GM18511 (cell line): Measurements from ENCODE around the gene IQGAP1.
"Not testable (repeated sequence)": the region's sequence is repeated elsewhere in the genome, so short reads cannot be mapped to it uniquely, and the experiment has no call there.

Source experiments
- ATAC-seq: cut with Tn5 transposase; IDR thresholded peaks from one replicate; pipeline ENCODE4 v1.9.1; 2021; ENCODE audit warnings: mild to moderate bottlenecking, moderate library complexity; ENCODE audit not compliant: unreplicated experiment

Gene IQGAP1

DNA sequence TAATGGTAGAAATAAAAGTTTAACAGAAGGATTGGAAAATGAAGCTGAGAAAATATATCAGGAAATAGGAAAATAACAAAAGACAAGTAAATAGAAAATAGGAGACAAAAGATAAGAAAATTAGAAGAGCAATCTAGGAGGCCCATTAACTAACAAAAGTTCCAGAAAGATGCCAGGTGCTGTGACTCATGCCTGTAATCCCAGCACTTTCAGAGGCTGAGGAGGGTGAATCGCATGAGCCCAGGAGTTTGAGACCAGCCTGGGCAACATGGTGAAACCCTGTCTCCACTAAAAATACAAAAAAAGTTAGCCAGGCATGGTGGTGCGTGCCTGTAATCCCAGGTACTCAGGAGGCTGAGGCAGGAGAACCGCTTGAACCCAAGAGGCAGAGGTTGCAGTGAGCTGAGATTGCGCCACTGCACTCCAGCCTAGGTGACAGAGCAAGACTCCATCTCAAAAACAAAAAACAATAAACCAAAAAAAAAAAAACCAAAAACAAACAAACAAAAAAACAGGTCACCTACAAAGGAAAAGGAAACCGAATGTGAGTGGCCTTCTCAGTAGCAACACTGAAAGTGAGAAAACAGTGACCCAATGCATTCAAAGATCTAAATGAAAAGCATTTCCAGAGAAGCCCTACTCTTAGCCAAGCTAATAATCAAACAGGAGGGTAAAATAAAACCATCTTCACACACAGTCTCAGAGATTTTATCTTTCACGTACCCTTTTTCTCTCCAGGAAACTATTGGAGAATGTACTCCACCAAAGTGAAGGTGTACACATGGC lies 136.2 kb downstream of the IQGAP1 start:
- ATAC-seq, result not testable (repeated sequence)

DNA sequence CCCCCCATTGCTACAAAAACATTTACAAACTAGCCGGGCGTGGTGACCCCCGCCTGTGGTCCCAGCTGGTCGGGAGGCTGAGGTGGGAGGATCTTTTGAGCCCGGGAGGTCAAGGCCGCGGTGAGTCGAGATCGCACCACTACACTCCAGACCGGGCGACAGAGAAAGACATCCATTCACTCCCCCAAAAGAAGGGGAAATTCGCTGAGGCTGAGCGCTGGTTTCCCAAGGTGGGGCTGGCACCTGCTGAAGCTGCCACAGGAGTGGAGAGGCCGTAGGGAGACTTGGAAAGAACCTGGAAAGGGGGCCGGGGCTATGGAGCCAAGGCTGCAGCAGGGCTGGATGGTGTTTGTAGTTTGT lies 140.9 kb downstream of the IQGAP1 start:
- ATAC-seq, result no peak

DNA sequence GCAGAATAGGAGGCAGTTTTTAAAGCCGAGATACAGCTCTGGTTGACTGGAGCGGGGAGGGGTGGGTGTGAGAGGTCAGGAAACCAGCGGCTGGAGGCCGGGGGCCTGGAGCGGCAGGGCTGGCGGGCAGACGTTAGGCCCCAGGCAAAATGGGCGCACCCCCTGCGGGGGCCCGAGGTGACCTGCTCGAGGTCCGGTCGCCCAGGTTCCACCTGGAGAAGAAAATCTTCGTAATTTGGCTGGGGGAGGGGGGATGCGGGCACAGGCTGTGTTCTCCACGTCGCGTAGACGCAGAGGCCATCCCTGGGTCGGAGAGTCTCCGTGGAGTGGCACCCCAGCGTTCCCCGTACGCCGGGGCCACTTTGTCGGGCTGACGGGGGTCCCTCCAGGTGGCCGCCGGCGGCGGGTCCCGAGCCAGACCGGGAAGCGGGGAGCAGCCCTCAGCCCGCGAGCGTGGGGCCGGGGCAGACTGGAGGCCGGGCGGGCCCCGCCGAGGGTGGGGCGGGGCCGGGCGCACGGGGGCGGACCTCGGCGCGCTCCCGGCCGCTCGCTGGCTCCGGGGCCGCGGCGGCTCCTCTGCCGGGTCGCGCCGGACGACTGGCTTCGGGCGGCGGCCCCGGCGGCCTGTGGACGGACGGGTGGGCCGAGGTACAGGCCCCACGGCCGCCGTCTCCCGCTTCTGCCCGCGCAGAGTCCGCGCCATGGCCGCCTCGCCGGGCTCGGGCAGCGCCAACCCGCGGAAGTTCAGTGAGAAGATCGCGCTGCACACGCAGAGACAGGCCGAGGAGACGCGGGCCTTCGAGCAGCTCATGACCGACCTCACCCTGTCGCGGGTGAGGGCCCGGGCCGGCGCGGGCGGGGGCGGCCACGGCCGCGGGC lies 141.6 kb downstream of the IQGAP1 start, which contains the start of gene CRTC3:
TSS of gene CRTC3 (plus strand) at position 553 of the 879 bp plus-strand sequence. CDS start at position 702, 149 bp downstream.
- peak; percentile 79 for ATAC-seq

DNA sequence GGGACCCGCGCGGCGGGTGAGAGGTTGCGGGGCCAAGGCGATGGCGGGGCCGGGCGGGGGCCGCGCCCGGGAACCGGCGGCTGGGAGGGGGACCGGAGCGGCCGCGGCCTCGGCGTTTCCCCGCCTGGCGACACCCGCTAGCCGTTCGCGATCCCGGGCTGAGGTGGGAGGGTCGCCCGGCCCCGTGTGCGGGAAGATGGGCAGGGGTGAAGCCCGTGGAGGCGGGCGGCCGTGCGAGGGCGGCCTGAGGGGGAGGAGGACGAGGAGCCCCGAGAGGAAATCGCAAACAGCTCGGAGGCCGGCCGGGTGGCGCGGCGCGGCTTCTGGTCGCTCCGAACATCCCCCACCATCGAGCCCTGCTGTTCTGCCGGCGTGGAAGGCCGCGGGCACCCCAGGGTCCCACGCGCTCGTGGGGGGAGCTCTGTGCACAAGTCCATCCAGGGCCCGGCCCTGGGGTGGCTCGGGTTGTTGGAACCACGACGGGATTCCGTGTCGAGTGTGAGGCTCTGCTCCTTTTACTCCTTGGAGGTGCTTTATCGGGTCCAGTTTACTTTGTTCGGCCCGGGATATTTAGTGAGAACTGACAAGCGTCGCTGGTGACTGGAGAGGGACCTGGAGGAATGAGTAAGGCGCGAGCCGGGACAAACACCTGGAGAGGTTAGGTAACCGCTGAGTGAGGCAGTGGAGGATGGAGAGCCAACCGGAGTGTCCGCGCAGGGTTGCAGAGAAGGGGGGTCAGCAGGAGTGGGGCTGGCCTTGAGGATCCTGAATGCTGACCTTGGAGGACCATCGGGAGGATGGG lies 142.4 kb downstream of the IQGAP1 start:
- peak; percentile 51 for ATAC-seq

DNA sequence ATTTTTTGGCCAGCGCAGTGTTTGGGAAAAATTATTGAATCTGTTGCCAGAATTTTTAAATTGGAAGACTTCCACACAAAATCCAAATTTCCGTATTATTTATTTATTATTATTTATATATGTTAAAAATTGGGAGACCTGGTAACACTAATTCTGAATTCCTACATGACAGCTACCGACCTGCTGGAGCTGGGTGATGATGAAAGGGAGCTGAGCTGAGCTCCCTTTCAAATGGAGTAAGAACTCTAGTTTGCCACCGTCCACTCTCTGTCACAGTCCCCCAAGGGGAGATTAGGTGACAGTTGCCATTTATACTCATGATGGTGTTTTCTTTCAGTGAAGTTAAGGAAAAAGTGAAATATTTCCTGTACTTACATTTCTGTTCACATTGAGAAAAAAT lies 143.1 kb downstream of the IQGAP1 start:
- ATAC-seq, result no peak

DNA sequence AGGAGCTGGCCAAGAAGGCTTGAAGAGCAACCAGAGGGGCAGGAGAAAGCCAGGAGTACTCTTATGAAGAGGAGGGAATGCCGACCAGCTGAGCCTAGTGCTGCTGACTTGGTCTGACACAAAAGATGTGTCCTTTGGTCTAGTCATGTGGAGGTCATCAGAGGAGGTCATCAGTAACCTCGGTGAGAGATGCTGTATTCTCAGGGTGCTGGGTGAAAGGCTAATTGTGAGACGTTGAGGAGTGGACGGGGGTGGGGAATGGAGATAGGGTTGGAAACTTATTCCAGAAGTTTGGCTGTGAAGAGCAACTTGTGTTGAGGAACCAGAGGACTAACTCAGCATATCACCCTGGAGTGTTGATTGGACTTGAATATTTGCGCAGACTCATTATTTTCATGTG lies 147.2 kb downstream of the IQGAP1 start:
- no peak for ATAC-seq

DNA sequence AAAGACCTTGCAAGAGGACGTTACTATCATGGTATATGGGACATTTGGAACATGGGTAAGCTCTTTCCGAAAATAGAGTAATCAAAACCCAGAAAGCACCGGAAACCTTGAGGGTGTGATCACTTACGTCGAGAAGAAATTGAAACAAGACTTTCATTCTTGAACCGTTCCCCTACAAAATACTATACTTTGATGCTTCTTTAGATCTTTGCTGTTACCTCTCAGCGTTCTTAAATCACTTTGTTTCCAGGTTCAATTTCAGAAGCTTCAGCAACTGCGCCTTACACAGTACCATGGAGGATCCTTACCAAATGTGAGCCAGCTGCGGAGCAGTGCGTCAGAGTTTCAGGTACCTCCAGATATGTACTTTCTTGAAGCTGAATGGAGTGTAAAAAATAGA lies 151.7 kb downstream of the IQGAP1 start:
- no peak for ATAC-seq

DNA sequence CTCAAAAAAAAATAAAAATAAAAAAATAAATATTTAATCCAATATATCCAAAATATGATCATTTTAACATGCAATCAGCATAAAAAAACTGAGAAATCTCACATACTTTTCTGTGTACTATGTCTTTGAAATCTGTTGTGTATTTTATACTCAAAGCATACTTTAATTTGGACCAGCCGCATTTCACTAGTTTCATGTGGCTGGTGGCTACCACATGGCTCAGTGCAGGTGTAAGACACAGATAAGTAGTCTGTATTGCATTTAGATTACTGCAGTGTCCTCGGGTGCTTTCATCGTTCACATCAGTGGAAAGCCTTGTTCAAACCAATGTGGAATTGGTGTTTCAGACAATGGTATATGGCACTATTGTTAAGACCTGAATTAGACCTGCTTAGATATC lies 152.7 kb downstream of the IQGAP1 start:
- ATAC-seq, result no peak

DNA sequence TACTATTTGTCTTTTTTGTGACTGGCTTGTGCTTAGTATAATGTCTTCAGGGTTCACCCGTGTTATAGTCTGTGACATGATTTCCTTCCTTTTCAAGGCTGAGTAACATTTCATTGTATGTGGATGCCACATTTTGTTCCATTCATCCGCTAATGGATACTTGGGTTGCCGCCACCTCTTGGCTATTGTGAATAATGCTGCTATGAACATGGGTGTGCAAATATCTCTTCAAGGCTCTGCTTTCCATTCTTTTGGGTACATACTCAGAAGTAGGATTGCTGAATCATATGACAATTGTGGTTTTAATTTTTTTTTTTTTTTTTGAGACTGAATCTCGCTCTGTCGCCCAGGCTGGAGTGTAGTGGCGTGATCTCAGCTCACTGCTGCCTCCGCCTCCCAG lies 157.1 kb downstream of the IQGAP1 start:
- ATAC-seq, result no peak

DNA sequence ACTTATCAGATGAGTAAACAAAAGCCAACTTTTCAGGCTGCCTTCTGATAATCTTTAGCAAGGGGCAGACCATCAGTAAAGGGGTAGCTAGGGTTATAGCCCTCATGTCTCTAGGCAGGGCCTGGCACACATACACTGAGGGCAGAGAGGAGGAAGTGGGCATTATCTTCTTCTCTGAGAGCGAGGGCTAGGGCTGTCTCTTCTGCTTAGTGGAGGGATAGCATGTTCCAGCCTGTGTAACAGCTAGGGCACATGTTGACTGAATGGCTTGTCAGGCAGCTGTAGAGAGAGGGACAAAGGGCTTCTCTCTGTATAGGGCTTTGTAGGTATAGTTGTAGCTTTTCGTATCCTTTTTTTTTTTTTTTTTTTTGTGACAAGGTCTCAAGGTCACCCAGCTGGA lies 159.5 kb downstream of the IQGAP1 start:
- ATAC-seq, result no peak

DNA sequence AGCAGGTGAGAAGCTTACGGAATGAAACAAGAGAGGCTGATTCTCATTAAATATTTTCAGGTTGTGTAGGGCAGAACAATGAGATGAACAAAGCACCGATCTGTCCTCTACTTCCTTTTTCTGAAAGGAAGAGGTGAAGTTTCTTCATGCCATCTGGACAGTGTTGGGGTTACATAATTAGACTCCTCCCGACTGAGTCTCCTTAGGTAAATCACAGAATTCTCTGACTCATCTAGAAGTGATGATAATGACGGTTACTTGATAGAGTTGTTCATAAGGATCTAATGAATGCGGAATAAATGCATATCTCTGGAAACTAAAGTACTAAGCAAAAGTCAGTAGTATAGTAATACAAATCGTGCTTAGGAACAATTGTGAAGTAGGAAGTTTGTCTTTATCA lies 162.9 kb downstream of the IQGAP1 start:
- ATAC-seq, result peak; percentile 75
